H1 (cell line): ENCODE data around the gene RBM10. TPM values are rescaled to one million over a fixed set of nuclear protein-coding genes. Genes with fewer than 3 reads are reported as not detected.

ENCODE experiments used
- EGR1 ChIP-seq: IDR thresholded peaks from 2 replicates; pipeline ENCODE4 v1.6.1; 2011; ENCODE audit warnings: low read depth, low read length, borderline replicate concordance
- EP300 ChIP-seq, 2 experiments: IDR thresholded peaks; 1 replicate in 1 of 2; 2 replicates in 1 of 2; pipeline ENCODE4 v1.6.1; 2011 to 2012; ENCODE audit warnings: low read depth in 2 of 2, low read length in 2 of 2, mild to moderate bottlenecking in 2 of 2, borderline replicate concordance in 1 of 2, inconsistent platforms in 1 of 2, moderate library complexity in 1 of 2
- GTF2F1 ChIP-seq: IDR thresholded peaks from 2 replicates; pipeline ENCODE4 v1.6.1; 2012; ENCODE audit warnings: low read depth, low read length, improper control_type of control experiment, borderline replicate concordance
- POLR2A ChIP-seq, 2 experiments: IDR thresholded peaks; 1 replicate in 1 of 2; 2 replicates in 1 of 2; pipeline ENCODE4 v1.6.1; 2011; ENCODE audit warnings: low read depth in 2 of 2, low read length in 2 of 2, mild to moderate bottlenecking in 2 of 2; ENCODE audit errors: control extremely low read depth in 1 of 2
- POLR2AphosphoS5 ChIP-seq: IDR thresholded peaks from 2 replicates; pipeline ENCODE4 v1.6.1; 2011; ENCODE audit warnings: low read depth, low read length
- SIN3A ChIP-seq, 2 experiments: IDR thresholded peaks in 1 of 2; conservative IDR thresholded peaks in 1 of 2; 2 replicates each; pipeline ENCODE4 v1.6.1; 2011 to 2012; ENCODE audit warnings: low read length in 2 of 2, improper control_type of control experiment in 1 of 2, low read depth in 1 of 2, mild to moderate bottlenecking in 1 of 2
- polyA plus RNA-seq, 7 experiments: library from polyadenylated mRNA; depleted of rRNA in 3 of 7; stranded (reverse) in 5 of 7; unstranded in 2 of 7; fragments of >200 nt in 5 of 7; fragments of 200-250 nt in 2 of 7; gene quantifications; 1 replicate in 5 of 7; 2 replicates in 1 of 7; 4 replicates in 1 of 7; pipeline versions ENCODE4 v1.2.1 to v1.2.3, GENCODE V29; 2011 to 2013; ENCODE audit warnings: missing spikeins in 2 of 7, mixed read lengths in 2 of 7
- total RNA-seq: library from RNA; stranded (reverse); fragmentation: NEBNext Ultra II Directional; extraction: Animal tissue kit (Norgen Biotek cat#: 25700); gene quantifications from 2 replicates; pipeline ENCODE4 v1.2.1, GENCODE V29; 2021
- TF ChIP-seq, protein P1 (sequence below), 3 experiments: IDR thresholded peaks; 1 replicate in 2 of 3; 2 replicates in 1 of 3; pipeline versions ENCODE4 v1.5.1 to v1.6.1; 2011; ENCODE audit warnings: low read length in 3 of 3, mild to moderate bottlenecking in 3 of 3, inconsistent platforms in 2 of 3, low read depth in 1 of 3, moderate library complexity in 1 of 3; ENCODE audit not compliant: insufficient read depth in 1 of 3; ENCODE audit errors: control extremely low read depth in 1 of 3

The RBM10 gene
- total and polyA plus RNA-seq, 2 of the 8 experiments (the other 6 are each of a cell fraction or from before 2014, with no cell fraction given) = 35.7 to 64.0 TPM

- TF ChIP-seq, protein P1, sequence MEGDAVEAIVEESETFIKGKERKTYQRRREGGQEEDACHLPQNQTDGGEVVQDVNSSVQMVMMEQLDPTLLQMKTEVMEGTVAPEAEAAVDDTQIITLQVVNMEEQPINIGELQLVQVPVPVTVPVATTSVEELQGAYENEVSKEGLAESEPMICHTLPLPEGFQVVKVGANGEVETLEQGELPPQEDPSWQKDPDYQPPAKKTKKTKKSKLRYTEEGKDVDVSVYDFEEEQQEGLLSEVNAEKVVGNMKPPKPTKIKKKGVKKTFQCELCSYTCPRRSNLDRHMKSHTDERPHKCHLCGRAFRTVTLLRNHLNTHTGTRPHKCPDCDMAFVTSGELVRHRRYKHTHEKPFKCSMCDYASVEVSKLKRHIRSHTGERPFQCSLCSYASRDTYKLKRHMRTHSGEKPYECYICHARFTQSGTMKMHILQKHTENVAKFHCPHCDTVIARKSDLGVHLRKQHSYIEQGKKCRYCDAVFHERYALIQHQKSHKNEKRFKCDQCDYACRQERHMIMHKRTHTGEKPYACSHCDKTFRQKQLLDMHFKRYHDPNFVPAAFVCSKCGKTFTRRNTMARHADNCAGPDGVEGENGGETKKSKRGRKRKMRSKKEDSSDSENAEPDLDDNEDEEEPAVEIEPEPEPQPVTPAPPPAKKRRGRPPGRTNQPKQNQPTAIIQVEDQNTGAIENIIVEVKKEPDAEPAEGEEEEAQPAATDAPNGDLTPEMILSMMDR (IDR thresholded peaks at IDR 0.05; ENCODE audit: control extremely low read depth in 1 of 3, insufficient read depth in 1 of 3, low read depth in 1 of 3, low read length in 3 of 3) = no peak
- TF ChIP-seq POLR2AphosphoS5 = no peak
- TF ChIP-seq POLR2A (IDR thresholded peaks at IDR 0.05; ENCODE audit: control extremely low read depth in 1 of 2, low read depth in 2 of 2, low read length in 2 of 2) = no peak
- no peak for TF ChIP-seq GTF2F1
- no peak for TF ChIP-seq EGR1
- no peak for TF ChIP-seq EP300 (IDR thresholded peaks at IDR 0.05; ENCODE audit: borderline replicate concordance in 1 of 2, low read depth in 2 of 2, low read length in 2 of 2)
- TF ChIP-seq SIN3A (conservative IDR thresholded peaks at IDR 0.05 in 1 of 2, IDR thresholded peaks at IDR 0.05 in 1 of 2; ENCODE audit: low read depth in 1 of 2, low read length in 2 of 2) = no peak
Measured at GRCh38 chrX:47210661-47211425, 65.8 kb downstream of the RBM10 start (continued).
